ENCODE measurements around the gene TASOR. TPM values are rescaled to one million over a fixed set of nuclear protein-coding genes. Genes with fewer than 3 reads are reported as not detected.

Gene TASOR
- total RNA-seq, 1 donor from 2014 or later = 42.7 TPM

- Mint-ChIP-seq H3K27me3 (ENCODE audit: unreplicated experiment) (peaks cover 10% of the 10 kb centered on the region), H3K4me3 (ENCODE audit: unreplicated experiment) (peak overlapping the region; percentile 91), H3K36me3 (ENCODE audit: low read depth, unreplicated experiment) (peaks cover 18% of the 10 kb centered on the region), H3K4me1 (ENCODE audit: unreplicated experiment) (peaks cover 12% of the 10 kb centered on the region), H3K9me3 (ENCODE audit: unreplicated experiment) (no peaks in the 10 kb centered on the region), H3K27ac (ENCODE audit: unreplicated experiment) (peak overlapping the region; percentile 87)
- no peak for TF ChIP-seq CTCF (IDR thresholded peaks at IDR 0.05; ENCODE audit: unreplicated experiment)
- DNase-seq (ENCODE audit: low spot score) = no peak
These were observed 1.0 kb downstream of the TASOR start for GRCh38 chr3:56681984-56682461.

GRCh38 chr3:56680054-56680580 is 2.9 kb downstream of the TASOR start:
- H3K27me3 Mint-ChIP-seq (ENCODE audit: unreplicated experiment) = peaks cover 10% of the 10 kb centered on the region
- DNase-seq (ENCODE audit: low spot score) = no peak
- H3K27ac Mint-ChIP-seq (ENCODE audit: unreplicated experiment) = no peak overlapping the region
- H3K9me3 Mint-ChIP-seq (ENCODE audit: unreplicated experiment) = no peaks in the 10 kb centered on the region
- H3K4me1 Mint-ChIP-seq (ENCODE audit: unreplicated experiment) = peaks cover 12% of the 10 kb centered on the region
- peaks cover 18% of the 10 kb centered on the region for H3K36me3 Mint-ChIP-seq (ENCODE audit: low read depth, unreplicated experiment)
- H3K4me3 Mint-ChIP-seq (ENCODE audit: unreplicated experiment) = no peak overlapping the region
- TF ChIP-seq CTCF (IDR thresholded peaks at IDR 0.05; ENCODE audit: unreplicated experiment) = no peak

- Mint-ChIP-seq H3K4me3 (ENCODE audit: unreplicated experiment) (no peak overlapping the region), H3K9me3 (ENCODE audit: unreplicated experiment) (no peaks in the 10 kb centered on the region)
These were observed 5.8 kb downstream of the TASOR start for GRCh38 chr3:56677286-56677685.

GRCh38 chr3:56673781-56674457 is 9.1 kb downstream of the TASOR start:
- H3K27ac Mint-ChIP-seq (ENCODE audit: unreplicated experiment) = no peak overlapping the region
- no peak for DNase-seq (ENCODE audit: low spot score)
- no peak overlapping the region for H3K4me3 Mint-ChIP-seq (ENCODE audit: unreplicated experiment)
- H3K27me3 Mint-ChIP-seq (ENCODE audit: unreplicated experiment) = no peaks in the 10 kb centered on the region
- H3K4me1 Mint-ChIP-seq (ENCODE audit: unreplicated experiment) = no peaks in the 10 kb centered on the region
- peaks cover 13% of the 10 kb centered on the region for H3K36me3 Mint-ChIP-seq (ENCODE audit: low read depth, unreplicated experiment)
- no peaks in the 10 kb centered on the region for H3K9me3 Mint-ChIP-seq (ENCODE audit: unreplicated experiment)
- TF ChIP-seq CTCF (IDR thresholded peaks at IDR 0.05; ENCODE audit: unreplicated experiment) = no peak

More at GRCh38 chr3:56677286-56677685, 5.8 kb downstream of the TASOR start:
- H3K36me3 Mint-ChIP-seq (ENCODE audit: low read depth, unreplicated experiment) = peaks cover 7% of the 10 kb centered on the region
- H3K27me3 Mint-ChIP-seq (ENCODE audit: unreplicated experiment) = peaks cover 5% of the 10 kb centered on the region
- H3K27ac Mint-ChIP-seq (ENCODE audit: unreplicated experiment) = no peak overlapping the region
- DNase-seq (ENCODE audit: low spot score) = no peak
- TF ChIP-seq CTCF (IDR thresholded peaks at IDR 0.05; ENCODE audit: unreplicated experiment) = no peak
- peaks cover 12% of the 10 kb centered on the region for H3K4me1 Mint-ChIP-seq (ENCODE audit: unreplicated experiment)

- no peak for TF ChIP-seq CTCF (IDR thresholded peaks at IDR 0.05; ENCODE audit: unreplicated experiment)
- Mint-ChIP-seq H3K36me3 (ENCODE audit: low read depth, unreplicated experiment) (peaks cover 14% of the 10 kb centered on the region), H3K4me3 (ENCODE audit: unreplicated experiment) (no peak overlapping the region), H3K4me1 (ENCODE audit: unreplicated experiment) (no peaks in the 10 kb centered on the region), H3K27ac (ENCODE audit: unreplicated experiment) (no peak overlapping the region), H3K9me3 (ENCODE audit: unreplicated experiment) (no peaks in the 10 kb centered on the region), H3K27me3 (ENCODE audit: unreplicated experiment) (no peaks in the 10 kb centered on the region)
- no peak for DNase-seq (ENCODE audit: low spot score)
These were observed 15.0 kb downstream of the TASOR start for GRCh38 chr3:56667973-56668579.
